ENCODE data around the gene SPATA13.
"Not testable (repeated sequence)": the region's sequence is repeated elsewhere in the genome, so short reads cannot be mapped to it uniquely, and the experiment has no call there.

Gene SPATA13

GRCh38 chr13:24214528-24214927 lies 54.0 kb downstream of the SPATA13 start:
- no peak for DNase-seq
- in situ Hi-C loops (cut with HindIII; ENCODE audit: low pct_ligation_motif_present, low pct_unique_long_range_greater_than_20kb, low sequenced_read_pairs) = no loop called here

GRCh38 chr13:24215126-24215525 lies 54.6 kb downstream of the SPATA13 start:
- DNase-seq = no peak
- in situ Hi-C loops (cut with HindIII; ENCODE audit: low pct_ligation_motif_present, low pct_unique_long_range_greater_than_20kb, low sequenced_read_pairs) = no loop called here

DNA sequence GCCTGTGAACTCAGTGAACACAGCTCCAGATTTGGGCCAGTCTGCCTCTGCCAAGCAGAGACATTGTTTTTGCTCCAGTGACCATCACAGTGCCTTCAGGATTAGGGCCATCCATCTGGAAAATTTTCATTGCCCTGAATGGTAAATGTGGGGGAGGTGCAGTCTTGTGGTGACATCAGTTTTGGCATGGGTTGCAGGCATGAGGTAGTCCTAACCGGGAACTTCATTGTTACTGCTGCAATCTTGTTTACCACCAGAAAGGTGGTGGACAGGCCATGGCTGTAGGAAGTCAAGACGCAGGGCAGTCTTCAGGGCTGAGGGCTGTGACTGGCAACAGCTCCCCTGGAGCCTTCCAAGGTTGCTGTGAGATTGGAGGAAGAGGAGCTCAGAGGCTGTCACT lies 55.2 kb downstream of the SPATA13 start:
- in situ Hi-C loops (cut with HindIII; ENCODE audit: low pct_ligation_motif_present, low pct_unique_long_range_greater_than_20kb, low sequenced_read_pairs) = no loop called here
- peak; percentile 49 for DNase-seq

DNA sequence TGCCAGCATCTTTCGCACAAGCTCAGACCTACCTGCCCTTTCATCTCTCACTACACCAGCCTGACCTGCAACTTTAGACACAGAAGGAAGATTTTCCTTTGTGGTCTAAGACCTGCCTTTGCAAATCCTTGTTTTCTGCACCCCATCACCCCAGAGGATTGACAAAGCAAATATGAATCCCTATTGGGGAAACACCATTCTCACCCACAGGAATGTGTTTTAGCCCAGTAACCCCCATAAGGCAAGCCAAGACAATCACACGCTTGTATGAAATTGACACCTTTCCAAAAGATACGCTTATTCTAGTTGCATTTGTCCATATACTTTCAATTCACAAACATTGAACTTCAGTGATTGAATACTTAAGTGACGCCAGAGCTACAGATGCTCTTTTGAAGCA lies 55.7 kb downstream of the SPATA13 start:
- in situ Hi-C loops (cut with HindIII; ENCODE audit: low pct_ligation_motif_present, low pct_unique_long_range_greater_than_20kb, low sequenced_read_pairs) = no loop called here
- DNase-seq = no peak

DNA sequence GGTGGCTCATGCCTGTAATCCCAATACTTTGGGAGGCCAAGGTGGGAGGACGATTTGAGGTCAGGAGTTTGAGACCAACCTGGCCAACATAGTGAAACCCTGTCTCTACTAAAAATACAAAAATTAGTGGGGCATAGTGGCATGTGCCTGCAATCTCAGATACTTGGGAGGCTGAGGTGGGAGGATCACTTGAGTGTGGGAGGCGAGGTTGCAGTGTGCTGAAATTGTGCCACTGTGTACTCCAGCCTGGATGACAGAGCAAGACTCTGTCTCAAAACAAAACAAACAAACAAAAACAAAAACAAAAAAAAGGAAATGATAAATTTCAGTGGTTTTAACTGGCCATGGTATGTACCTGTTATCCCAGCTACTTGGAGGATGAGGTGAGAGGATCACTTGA lies 56.3 kb downstream of the SPATA13 start:
- DNase-seq; in situ Hi-C loops (cut with HindIII; ENCODE audit: low pct_ligation_motif_present, low pct_unique_long_range_greater_than_20kb, low sequenced_read_pairs): not testable (repeated sequence)

- in situ Hi-C loops (cut with HindIII; ENCODE audit: low pct_ligation_motif_present, low pct_unique_long_range_greater_than_20kb, low sequenced_read_pairs) = no loop called here
- DNase-seq = no peak
Measured at GRCh38 chr13:24217601-24218281, 57.2 kb downstream of the SPATA13 start.

- in situ Hi-C loops (cut with HindIII; ENCODE audit: low pct_ligation_motif_present, low pct_unique_long_range_greater_than_20kb, low sequenced_read_pairs) = no loop called here
- DNase-seq = no peak
Measured at GRCh38 chr13:24218338-24218737, 57.8 kb downstream of the SPATA13 start.

GRCh38 chr13:24218977-24219376 lies 58.5 kb downstream of the SPATA13 start:
- in situ Hi-C loops (cut with HindIII; ENCODE audit: low pct_ligation_motif_present, low pct_unique_long_range_greater_than_20kb, low sequenced_read_pairs) = no loop called here
- DNase-seq = no peak

DNA sequence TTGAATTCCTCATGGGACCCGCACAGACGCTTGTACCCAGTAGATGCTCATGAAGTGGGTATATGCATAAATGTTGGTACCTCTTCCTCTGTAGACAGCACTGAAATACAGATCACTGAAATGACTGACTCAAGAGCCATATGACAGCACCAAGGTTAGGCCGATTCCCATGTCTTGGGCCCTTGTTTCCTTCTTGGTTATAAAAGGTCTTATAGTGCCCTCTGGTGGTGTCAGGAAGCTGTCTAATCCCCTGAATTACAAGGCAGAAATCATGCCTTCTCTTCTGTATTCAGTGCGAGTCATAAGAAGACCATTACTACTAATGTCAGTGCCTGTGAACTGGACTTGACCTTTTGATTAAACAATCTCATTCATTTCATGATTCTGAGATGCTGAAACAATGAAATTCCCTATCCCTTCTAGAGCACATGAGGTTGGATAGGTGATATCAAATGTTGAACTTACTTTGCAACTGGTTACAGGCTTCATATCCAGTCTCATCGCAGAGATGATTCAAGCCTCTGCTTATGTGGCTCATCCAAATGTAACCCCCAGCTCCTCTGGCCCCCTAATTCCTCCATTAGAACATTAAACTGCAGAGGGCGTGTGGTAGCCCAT lies 59.7 kb downstream of the SPATA13 start:
- in situ Hi-C loops (cut with HindIII; ENCODE audit: low pct_ligation_motif_present, low pct_unique_long_range_greater_than_20kb, low sequenced_read_pairs) = no loop called here
- DNase-seq = peak; percentile 76

- in situ Hi-C loops (cut with HindIII; ENCODE audit: low pct_ligation_motif_present, low pct_unique_long_range_greater_than_20kb, low sequenced_read_pairs) = no loop called here
- DNase-seq = no peak
Measured at GRCh38 chr13:24221007-24221406, 60.5 kb downstream of the SPATA13 start.

GRCh38 chr13:24222756-24223155 lies 62.2 kb downstream of the SPATA13 start:
- in situ Hi-C loops (cut with HindIII; ENCODE audit: low pct_ligation_motif_present, low pct_unique_long_range_greater_than_20kb, low sequenced_read_pairs) = no loop called here
- no peak for DNase-seq

- DNase-seq = no peak
- in situ Hi-C loops (cut with HindIII; ENCODE audit: low pct_ligation_motif_present, low pct_unique_long_range_greater_than_20kb, low sequenced_read_pairs) = no loop called here
Measured at GRCh38 chr13:24223341-24224231, 63.1 kb downstream of the SPATA13 start.

DNA sequence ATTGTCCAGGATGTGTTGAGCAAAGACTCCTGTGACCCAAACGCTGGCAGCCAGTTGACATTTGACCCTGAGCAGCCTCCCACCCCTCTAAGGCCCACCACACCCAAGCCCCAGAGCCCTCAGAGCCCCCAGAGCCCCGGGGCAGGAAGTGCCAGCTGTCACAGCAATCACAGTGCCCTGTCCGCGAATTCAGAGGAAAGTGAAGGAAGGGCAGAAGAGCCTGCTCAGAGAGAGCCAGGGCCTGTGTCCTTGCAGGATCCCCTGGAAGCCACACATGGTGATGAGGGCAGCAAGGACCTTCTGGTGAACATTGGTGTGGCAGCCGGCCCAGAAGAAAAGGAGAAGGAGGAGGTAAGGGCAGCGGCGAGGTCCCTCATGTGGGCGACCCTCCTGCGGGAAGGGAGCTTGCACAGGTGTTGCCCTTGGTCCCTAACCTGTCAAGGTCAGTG lies 63.7 kb downstream of the SPATA13 start:
- in situ Hi-C loops (cut with HindIII; ENCODE audit: low pct_ligation_motif_present, low pct_unique_long_range_greater_than_20kb, low sequenced_read_pairs) = no loop called here
- no peak for DNase-seq

DNA sequence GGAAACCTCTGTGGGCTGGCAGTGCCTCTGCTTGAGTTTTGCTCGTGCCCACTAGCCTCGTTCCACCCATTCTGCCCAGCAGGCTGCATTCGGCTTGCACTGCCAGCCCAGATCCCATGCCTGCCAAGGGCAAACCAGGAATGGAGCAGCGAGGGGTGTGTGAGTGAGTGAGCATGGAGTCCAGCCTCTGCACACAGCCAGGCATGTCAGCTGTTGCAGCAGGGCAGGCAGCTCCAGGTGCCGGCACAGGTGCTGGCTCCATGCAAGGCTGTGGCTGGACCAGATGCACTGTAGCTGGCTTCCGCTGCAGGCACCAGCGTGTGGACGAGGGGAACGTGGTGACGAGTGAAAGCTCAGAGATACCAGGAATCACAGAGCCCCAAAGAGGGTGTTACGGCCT lies 64.5 kb downstream of the SPATA13 start:
- DNase-seq = no peak
- in situ Hi-C loops (cut with HindIII; ENCODE audit: low pct_ligation_motif_present, low pct_unique_long_range_greater_than_20kb, low sequenced_read_pairs) = no loop called here

GRCh38 chr13:24225930-24226329 lies 65.4 kb downstream of the SPATA13 start:
- in situ Hi-C loops (cut with HindIII; ENCODE audit: low pct_ligation_motif_present, low pct_unique_long_range_greater_than_20kb, low sequenced_read_pairs) = no loop called here
- no peak for DNase-seq

DNA sequence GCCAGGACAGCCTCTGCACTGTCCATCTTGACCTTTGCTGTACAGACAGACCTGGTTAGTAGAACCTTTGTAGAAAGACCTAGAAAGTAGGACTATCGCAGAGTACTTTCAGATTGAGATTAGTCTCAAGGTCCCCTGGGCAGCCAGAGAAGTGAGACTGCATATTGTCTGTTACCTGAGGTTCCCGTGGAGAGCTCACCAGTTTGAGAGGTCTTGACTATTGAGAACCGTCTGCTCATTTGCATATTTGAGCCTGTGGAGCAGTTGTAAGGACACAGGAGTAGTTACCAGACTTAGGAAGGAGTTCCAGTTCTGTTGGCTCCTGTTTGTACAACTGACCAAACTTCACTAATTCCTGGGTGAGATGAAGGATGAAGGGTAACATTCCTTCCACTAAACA lies 66.2 kb downstream of the SPATA13 start:
- no peak for DNase-seq
- in situ Hi-C loops (cut with HindIII; ENCODE audit: low pct_ligation_motif_present, low pct_unique_long_range_greater_than_20kb, low sequenced_read_pairs) = no loop called here

GRCh38 chr13:24228852-24229458 lies 68.4 kb downstream of the SPATA13 start:
- in situ Hi-C loops (cut with HindIII; ENCODE audit: low pct_ligation_motif_present, low pct_unique_long_range_greater_than_20kb, low sequenced_read_pairs) = no loop called here
- peak; percentile 62 for DNase-seq

GRCh38 chr13:24230428-24231072 lies 70.0 kb downstream of the SPATA13 start:
- in situ Hi-C loops (cut with HindIII; ENCODE audit: low pct_ligation_motif_present, low pct_unique_long_range_greater_than_20kb, low sequenced_read_pairs) = no loop called here
- no peak for DNase-seq

DNA sequence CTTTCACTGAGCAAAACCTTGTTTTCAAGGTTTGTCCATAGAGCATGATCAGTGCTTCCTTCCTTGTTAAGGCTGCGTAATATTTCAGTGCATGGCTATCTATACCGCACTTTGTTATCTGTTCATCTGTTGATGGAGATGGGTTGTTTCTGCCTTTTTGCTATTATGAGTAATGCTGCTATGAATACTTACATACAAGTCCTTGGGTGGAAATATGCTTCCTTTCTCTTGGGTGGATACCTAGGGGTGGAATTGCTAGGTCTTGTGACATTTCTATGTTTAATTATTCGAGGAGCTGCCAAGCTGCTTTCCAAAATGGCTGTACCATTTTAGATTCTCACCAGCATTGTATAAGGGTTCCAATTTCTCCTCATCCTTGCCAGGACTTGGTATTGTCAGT lies 70.9 kb downstream of the SPATA13 start:
- in situ Hi-C loops (cut with HindIII; ENCODE audit: low pct_ligation_motif_present, low pct_unique_long_range_greater_than_20kb, low sequenced_read_pairs) = no loop called here

More for the DNA sequence above, 70.9 kb downstream of the SPATA13 start:
- DNase-seq = no peak

Data from ACHN (cell line).